Parathyroid adenoma (tissue), 2 donors: ENCODE data around the gene BCL6B.

Source experiments
- H2AFZ ChIP-seq: fragments of 300-600 bp; sonication (generic); one replicate; pipeline ENCODE4 v1.7.0; 2017; ENCODE audit warnings: antibody characterized with exemption, mild to moderate bottlenecking
- H3K27ac ChIP-seq: fragments of 300-600 bp; sonication (generic); one replicate; pipeline ENCODE4 v1.7.0; 2017
- H3K27me3 ChIP-seq: fragments of 300-600 bp; sonication (generic); one replicate; pipeline ENCODE4 v1.7.0; 2017; ENCODE audit warnings: low read length; ENCODE audit not compliant: control insufficient read depth, insufficient read depth
- H3K36me3 ChIP-seq: fragments of 300-600 bp; sonication (generic); one replicate; pipeline ENCODE4 v1.7.0; 2017; ENCODE audit warnings: low read length; ENCODE audit not compliant: control insufficient read depth, insufficient read depth
- H3K4me1 ChIP-seq: fragments of 300-600 bp; sonication (generic); one replicate; pipeline ENCODE4 v1.7.0; 2017; ENCODE audit warnings: control low read depth
- H3K4me2 ChIP-seq: fragments of 300-600 bp; sonication (generic); one replicate; pipeline ENCODE4 v1.7.0; 2017; ENCODE audit warnings: low read length
- H3K4me3 ChIP-seq: fragments of 300-600 bp; sonication (generic); one replicate; pipeline ENCODE4 v1.7.0; 2017; ENCODE audit warnings: low read depth, low read length
- H3K79me2 ChIP-seq: fragments of 300-600 bp; sonication (generic); one replicate; pipeline ENCODE4 v1.7.0; 2017; ENCODE audit warnings: control low read depth
- H3K9ac ChIP-seq: fragments of 300-600 bp; sonication (generic); one replicate; pipeline ENCODE4 v1.7.0; 2017; ENCODE audit warnings: mild to moderate bottlenecking
- H3K9me3 ChIP-seq: fragments of 300-600 bp; sonication (generic); one replicate; pipeline ENCODE4 v1.7.0; 2017; ENCODE audit warnings: low read length; ENCODE audit not compliant: control insufficient read depth
- TF ChIP-seq, protein P1 (sequence below): fragments of 300-600 bp; sonication (generic); IDR thresholded peaks from one replicate; pipeline ENCODE4 v1.7.0; 2017; ENCODE audit warnings: antibody characterized with exemption, mild to moderate bottlenecking
- donor health status: primary hyperparathyroidism.

Gene BCL6B

GRCh38 chr17:7042501-7043181, 19.8 kb downstream of the BCL6B start:
- Histone ChIP-seq H3K4me2 (peak overlapping the region; percentile 85), H3K4me1 (peaks cover 29% of the 10 kb centered on the region), H3K79me2 (no peaks in the 10 kb centered on the region), H3K36me3 (no peaks in the 10 kb centered on the region), H3K27me3 (no peaks in the 10 kb centered on the region), H3K9me3 (no peaks in the 10 kb centered on the region), H2AFZ (peak overlapping the region; percentile 92), H3K27ac (peak overlapping the region; percentile 96), H3K4me3 (peak overlapping the region; percentile 66), H3K9ac (peak overlapping the region; percentile 77)
- TF ChIP-seq, protein P1, sequence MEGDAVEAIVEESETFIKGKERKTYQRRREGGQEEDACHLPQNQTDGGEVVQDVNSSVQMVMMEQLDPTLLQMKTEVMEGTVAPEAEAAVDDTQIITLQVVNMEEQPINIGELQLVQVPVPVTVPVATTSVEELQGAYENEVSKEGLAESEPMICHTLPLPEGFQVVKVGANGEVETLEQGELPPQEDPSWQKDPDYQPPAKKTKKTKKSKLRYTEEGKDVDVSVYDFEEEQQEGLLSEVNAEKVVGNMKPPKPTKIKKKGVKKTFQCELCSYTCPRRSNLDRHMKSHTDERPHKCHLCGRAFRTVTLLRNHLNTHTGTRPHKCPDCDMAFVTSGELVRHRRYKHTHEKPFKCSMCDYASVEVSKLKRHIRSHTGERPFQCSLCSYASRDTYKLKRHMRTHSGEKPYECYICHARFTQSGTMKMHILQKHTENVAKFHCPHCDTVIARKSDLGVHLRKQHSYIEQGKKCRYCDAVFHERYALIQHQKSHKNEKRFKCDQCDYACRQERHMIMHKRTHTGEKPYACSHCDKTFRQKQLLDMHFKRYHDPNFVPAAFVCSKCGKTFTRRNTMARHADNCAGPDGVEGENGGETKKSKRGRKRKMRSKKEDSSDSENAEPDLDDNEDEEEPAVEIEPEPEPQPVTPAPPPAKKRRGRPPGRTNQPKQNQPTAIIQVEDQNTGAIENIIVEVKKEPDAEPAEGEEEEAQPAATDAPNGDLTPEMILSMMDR: no peak

GRCh38 chr17:7043182-7043496, 20.3 kb downstream of the BCL6B start:
- peak overlapping the region; percentile 85 for H3K4me2 ChIP-seq
- H3K4me1 ChIP-seq: peaks cover 29% of the 10 kb centered on the region
- peak overlapping the region; percentile 66 for H3K4me3 ChIP-seq
- no peaks in the 10 kb centered on the region for H3K79me2 ChIP-seq
- no peaks in the 10 kb centered on the region for H3K9me3 ChIP-seq
- no peaks in the 10 kb centered on the region for H3K27me3 ChIP-seq
- H3K36me3 ChIP-seq: no peaks in the 10 kb centered on the region
- H3K9ac ChIP-seq: peak overlapping the region; percentile 77
- TF ChIP-seq, protein P1: no peak
- peak overlapping the region; percentile 96 for H3K27ac ChIP-seq
- H2AFZ ChIP-seq: peak overlapping the region; percentile 92

GRCh38 chr17:7043497-7044198, 20.8 kb downstream of the BCL6B start, which contains the start of gene SLC16A11:
Gene SLC16A11, minus strand, starts transcription at chr17:7044092. Its CDS starts 579 bp downstream, at chr17:7043513.
- Histone ChIP-seq H2AFZ (peak within 1 kb of the TSS; percentile 92), H3K4me2 (peak within 1 kb of the TSS; percentile 85), H3K4me1 (peaks cover 27% of the 10 kb centered on the region), H3K79me2 (no peaks in the 10 kb centered on the region), H3K9me3 (no peaks in the 10 kb centered on the region), H3K9ac (peak within 1 kb of the TSS; percentile 77), H3K27me3 (no peaks in the 10 kb centered on the region), H3K27ac (peak within 1 kb of the TSS; percentile 96), H3K36me3 (no peaks in the 10 kb centered on the region), H3K4me3 (peak within 1 kb of the TSS; percentile 66)
- TF ChIP-seq, protein P1: no peak

GRCh38 chr17:7045492-7046126, 22.8 kb downstream of the BCL6B start:
- Histone ChIP-seq H3K9ac (no peak overlapping the region), H3K27ac (peak overlapping the region; percentile 98)

More at GRCh38 chr17:7045492-7046126, 22.8 kb downstream of the BCL6B start:
- H3K9me3 ChIP-seq: no peaks in the 10 kb centered on the region
- TF ChIP-seq, protein P1: peak; percentile 85
- no peaks in the 10 kb centered on the region for H3K27me3 ChIP-seq
- peak overlapping the region; percentile 97 for H2AFZ ChIP-seq
- H3K4me2 ChIP-seq: peak overlapping the region; percentile 78
- H3K36me3 ChIP-seq: no peaks in the 10 kb centered on the region
- H3K79me2 ChIP-seq: no peaks in the 10 kb centered on the region
- H3K4me1 ChIP-seq: peaks cover 21% of the 10 kb centered on the region
- peak overlapping the region; percentile 57 for H3K4me3 ChIP-seq
